B cell (primary cell): ENCODE measurements around the gene EDNRA. TPM values are rescaled to one million over a fixed set of nuclear protein-coding genes. Genes with fewer than 3 reads are reported as not detected.

ENCODE experiments used
- ATAC-seq: fragments of 200-7000 bp; cut with Tn5 transposase; one replicate; pipeline ENCODE4 v1.10.0; 2021; ENCODE audit warnings: low read depth, mild to moderate bottlenecking, moderate number of reproducible peaks, moderate library complexity
- CTCF ChIA-PET: fragments of 350-600 bp; sonication (Branson Sonifier 250); formaldehyde crosslinking; loops from one replicate; lab custom pipeline; 2021; ENCODE audit warnings: antibody characterized with exemption, inconsistent platforms; lab: Charles Lee
- POLR2A ChIA-PET: fragments of 350-600 bp; sonication (Branson Sonifier 250); formaldehyde crosslinking; loops from one replicate; lab custom pipeline; 2021; ENCODE audit warnings: antibody characterized with exemption; lab: Charles Lee
- DNase-seq: peaks from one replicate; pipeline ENCODE4 v3.0.0; 2013
- H2AFZ ChIP-seq: 2 replicates; pipeline ENCODE4 v1.6.1; 2012; ENCODE audit warnings: mild to moderate bottlenecking, low read depth, low read length; ENCODE audit not compliant: insufficient read depth, poor library complexity, severe bottlenecking
- H3K27ac ChIP-seq, 2 donors: 1 replicate in 1 of 2; 2 replicates in 1 of 2; pipeline ENCODE4 v1.5.1; 2012 to 2013; ENCODE audit warnings: low read length in 2 of 2, mild to moderate bottlenecking in 2 of 2, moderate library complexity in 1 of 2
- H3K27me3 ChIP-seq, 4 experiments: fragments of 200-600 bp in 1 of 4; sonication (generic) in 1 of 4; replicated peaks in 1 of 4; 1 replicate in 2 of 4; 2 replicates in 2 of 4; pipeline versions ENCODE4 v1.6.1 to v1.7.0; 2013 to 2016; ENCODE audit warnings: low read length in 3 of 4, mild to moderate bottlenecking in 2 of 4, mixed read lengths in 1 of 4, moderate library complexity in 1 of 4; ENCODE audit not compliant: insufficient read depth in 4 of 4, control insufficient read depth in 3 of 4; ENCODE audit errors: control extremely low read depth in 1 of 4
- H3K36me3 ChIP-seq, 2 experiments: replicated peaks in 1 of 2; 1 replicate in 1 of 2; 2 replicates in 1 of 2; pipeline versions ENCODE4 v1.6.1 to v1.7.1; 2013; ENCODE audit warnings: low read length in 1 of 2; ENCODE audit not compliant: insufficient read depth in 2 of 2, control insufficient read depth in 1 of 2; ENCODE audit errors: control extremely low read depth in 1 of 2, extremely low read depth in 1 of 2
- H3K4me1 ChIP-seq, 2 donors: fragments of 200-600 bp in 1 of 2; sonication (generic) in 1 of 2; 1 replicate in 1 of 2; 2 replicates in 1 of 2; pipeline versions ENCODE4 v1.5.1 to v1.6.1; 2013 to 2017; ENCODE audit warnings: low read length in 2 of 2; ENCODE audit not compliant: control insufficient read depth in 2 of 2, insufficient read depth in 2 of 2
- H3K4me2 ChIP-seq: replicated peaks from 2 replicates; pipeline ENCODE3; 2012; ENCODE audit warnings: mild to moderate bottlenecking, low read depth, low read length; ENCODE audit not compliant: poor library complexity, severe bottlenecking
- H3K4me3 ChIP-seq, 5 experiments: fragments of 200-600 bp in 1 of 5; sonication (generic) in 1 of 5; 1 replicate in 3 of 5; 2 replicates in 2 of 5; pipeline versions ENCODE4 v1.5.1 to v1.7.0; 2011 to 2016; ENCODE audit warnings: low read length in 4 of 5, mild to moderate bottlenecking in 4 of 5, low read depth in 2 of 5, control low read depth in 1 of 5, moderate library complexity in 1 of 5; ENCODE audit not compliant: insufficient read depth in 1 of 5; ENCODE audit errors: control extremely low read depth in 1 of 5, extremely low read depth in 1 of 5
- H3K79me2 ChIP-seq: fragments of 200-600 bp; sonication (generic); one replicate; pipeline ENCODE4 v1.6.0; 2016; ENCODE audit warnings: low read length; ENCODE audit not compliant: control insufficient read depth, insufficient read depth
- H3K9ac ChIP-seq: fragments of 200-600 bp; sonication (generic); 2 replicates; pipeline ENCODE4 v1.6.1; 2017; ENCODE audit warnings: mild to moderate bottlenecking, low read length, moderate library complexity
- H3K9me3 ChIP-seq, 3 donors: one replicate each; pipeline versions ENCODE4 v1.6.1 to v1.7.1; 2013; ENCODE audit warnings: low read length in 2 of 3; ENCODE audit not compliant: control insufficient read depth in 2 of 3, insufficient read depth in 1 of 3; ENCODE audit errors: control extremely low read depth in 1 of 3
- H4K20me1 ChIP-seq: 2 replicates; pipeline ENCODE4 v1.6.0; 2012; ENCODE audit warnings: mild to moderate bottlenecking, low read length; ENCODE audit not compliant: insufficient read depth, control insufficient read depth, poor library complexity, severe bottlenecking
- H3K27ac Mint-ChIP-seq: one replicate; pipeline ENCODE4 v1.8.0; 2021; ENCODE audit warnings: mixed read lengths
- H3K27me3 Mint-ChIP-seq: one replicate; pipeline ENCODE4 v1.8.0; 2021; ENCODE audit warnings: mixed read lengths
- H3K4me1 Mint-ChIP-seq: one replicate; pipeline ENCODE4 v1.8.0; 2021; ENCODE audit warnings: mixed read lengths
- H3K4me3 Mint-ChIP-seq: one replicate; pipeline ENCODE4 v1.8.0; 2021; ENCODE audit warnings: mixed read lengths
- H3K9me3 Mint-ChIP-seq: one replicate; pipeline ENCODE4 v1.8.0; 2022; ENCODE audit warnings: mixed read lengths; ENCODE audit not compliant: insufficient read depth
- CTCF ChIP-seq: fragments of 200-600 bp; IDR thresholded peaks from one replicate; pipeline ENCODE4 v1.8.0; 2022; ENCODE audit warnings: antibody characterized with exemption, mild to moderate bottlenecking
- EZH2 ChIP-seq: IDR thresholded peaks from 2 replicates; pipeline ENCODE4 v1.6.1; 2012; ENCODE audit warnings: borderline replicate concordance, low read depth, mild to moderate bottlenecking, moderate library complexity, low read length; ENCODE audit not compliant: insufficient read depth, poor library complexity, severe bottlenecking
- WGBS: methylation state at CpG from one replicate; pipeline ENCODE4 v1.1.5; 2013; ENCODE audit warnings: missing lambda C conversion rate; ENCODE audit not compliant: insufficient coverage; 5-methylcytosine and 5-hydroxymethylcytosine counted together
- intact Hi-C: fragments of 100-400 bp; cut with micrococcal nuclease; formaldehyde crosslinking; loops from one replicate; pipeline ENCODE4 v1.10.0; 2022
- polyA plus RNA-seq: library from polyadenylated mRNA; depleted of rRNA; stranded (reverse); fragments of >200 nt; gene quantifications from 2 replicates; pipeline ENCODE4 v1.2.3, GENCODE V29; 2012
- total RNA-seq, 2 donors: library from RNA; stranded (reverse); fragments of 120-200 nt in 1 of 2; gene quantifications; 1 replicate in 1 of 2; 2 replicates in 1 of 2; pipeline versions ENCODE4 v1.2.3 to v1.2.4, GENCODE V29; 2013 to 2022

EDNRA gene
- total and polyA plus RNA-seq, 2 donors (not counting 1 experiment from before 2014, with no cell fraction given), result not detected

GRCh38 chr4:147453561-147454141 lies 27.2 kb upstream of the EDNRA start:
- Histone ChIP-seq H3K36me3 (no peaks in the 10 kb centered on the region), H3K4me3 (no peak overlapping the region), H3K9ac (no peak overlapping the region), H3K4me1 (no peaks in the 10 kb centered on the region), H3K79me2 (no peaks in the 10 kb centered on the region), H3K27me3 (no peaks in the 10 kb centered on the region), H3K9me3 (no peaks in the 10 kb centered on the region), H3K27ac (no peak overlapping the region), H2AFZ (no peak overlapping the region), H3K4me2 (no peak overlapping the region), H4K20me1 (no peaks in the 10 kb centered on the region)
- H3K27ac Mint-ChIP-seq, result no peak overlapping the region
- WGBS, result 80% methylated on average over 1 of the region's 2 CpGs
- no peaks in the 10 kb centered on the region for H3K27me3 Mint-ChIP-seq
- POLR2A ChIA-PET, result no interaction called here
- TF ChIP-seq EZH2 (no peak), CTCF (no peak)
- DNase-seq (no peak), ATAC-seq (no peak)
- H3K4me3 Mint-ChIP-seq, result no peak overlapping the region
- intact Hi-C loops, result no loop called here
- CTCF ChIA-PET, result no interaction called here
- H3K9me3 Mint-ChIP-seq, result no peaks in the 10 kb centered on the region
- H3K4me1 Mint-ChIP-seq, result no peaks in the 10 kb centered on the region

- TF ChIP-seq EZH2 (no peak), CTCF (no peak)
- Histone ChIP-seq H3K4me3 (no peak overlapping the region), H3K27ac (no peak overlapping the region), H3K9me3 (no peaks in the 10 kb centered on the region), H3K4me2 (no peak overlapping the region), H3K79me2 (no peaks in the 10 kb centered on the region), H3K9ac (no peak overlapping the region), H3K27me3 (no peaks in the 10 kb centered on the region), H3K4me1 (no peaks in the 10 kb centered on the region), H3K36me3 (no peaks in the 10 kb centered on the region), H2AFZ (no peak overlapping the region), H4K20me1 (no peaks in the 10 kb centered on the region)
- no peak overlapping the region for H3K27ac Mint-ChIP-seq
- ChIA-PET POLR2A (no interaction called here), CTCF (no interaction called here)
- DNase-seq, result no peak
- H3K9me3 Mint-ChIP-seq, result no peaks in the 10 kb centered on the region
- no peak overlapping the region for H3K4me3 Mint-ChIP-seq
- no peaks in the 10 kb centered on the region for H3K27me3 Mint-ChIP-seq
- ATAC-seq, result no peak
- no peaks in the 10 kb centered on the region for H3K4me1 Mint-ChIP-seq
- intact Hi-C loops, result no loop called here
- 84% methylated on average over 5 of the region's 5 CpGs for WGBS
Measured at GRCh38 chr4:147456706-147457105, 24.2 kb upstream of the EDNRA start.
